Activated CD8-positive, alpha-beta memory T cell treated with anti-CD3 and anti-CD28 coated beads for 24 hours (primary cell): ENCODE data around the gene DNALI1.

ENCODE experiments used
- DNase-seq: peaks from one replicate; pipeline ENCODE4 v3.0.0-alpha.2; 2020

DNALI1 gene

GRCh38 chr1:37605061-37605650, 48.4 kb downstream of the DNALI1 start:
- no peak for DNase-seq

GRCh38 chr1:37605806-37606474, 49.2 kb downstream of the DNALI1 start:
- DNase-seq = no peak

- no peak for DNase-seq
These were observed 49.9 kb downstream of the DNALI1 start for GRCh38 chr1:37606481-37607263.

- DNase-seq = no peak
These were observed 52.3 kb downstream of the DNALI1 start for GRCh38 chr1:37609002-37609401.

GRCh38 chr1:37609994-37610393, 53.3 kb downstream of the DNALI1 start:
- DNase-seq = no peak

- no peak for DNase-seq
These were observed 55.4 kb downstream of the DNALI1 start for GRCh38 chr1:37612186-37612585.

GRCh38 chr1:37614105-37614504, 57.4 kb downstream of the DNALI1 start:
- no peak for DNase-seq

- DNase-seq = no peak
These were observed 59.6 kb downstream of the DNALI1 start for GRCh38 chr1:37616330-37616729.
